ENCODE data around the gene AMOT.
"Not testable (repeated sequence)": the region's sequence is repeated elsewhere in the genome, so short reads cannot be mapped to it uniquely, and the experiment has no call there.

The AMOT gene, protein sequence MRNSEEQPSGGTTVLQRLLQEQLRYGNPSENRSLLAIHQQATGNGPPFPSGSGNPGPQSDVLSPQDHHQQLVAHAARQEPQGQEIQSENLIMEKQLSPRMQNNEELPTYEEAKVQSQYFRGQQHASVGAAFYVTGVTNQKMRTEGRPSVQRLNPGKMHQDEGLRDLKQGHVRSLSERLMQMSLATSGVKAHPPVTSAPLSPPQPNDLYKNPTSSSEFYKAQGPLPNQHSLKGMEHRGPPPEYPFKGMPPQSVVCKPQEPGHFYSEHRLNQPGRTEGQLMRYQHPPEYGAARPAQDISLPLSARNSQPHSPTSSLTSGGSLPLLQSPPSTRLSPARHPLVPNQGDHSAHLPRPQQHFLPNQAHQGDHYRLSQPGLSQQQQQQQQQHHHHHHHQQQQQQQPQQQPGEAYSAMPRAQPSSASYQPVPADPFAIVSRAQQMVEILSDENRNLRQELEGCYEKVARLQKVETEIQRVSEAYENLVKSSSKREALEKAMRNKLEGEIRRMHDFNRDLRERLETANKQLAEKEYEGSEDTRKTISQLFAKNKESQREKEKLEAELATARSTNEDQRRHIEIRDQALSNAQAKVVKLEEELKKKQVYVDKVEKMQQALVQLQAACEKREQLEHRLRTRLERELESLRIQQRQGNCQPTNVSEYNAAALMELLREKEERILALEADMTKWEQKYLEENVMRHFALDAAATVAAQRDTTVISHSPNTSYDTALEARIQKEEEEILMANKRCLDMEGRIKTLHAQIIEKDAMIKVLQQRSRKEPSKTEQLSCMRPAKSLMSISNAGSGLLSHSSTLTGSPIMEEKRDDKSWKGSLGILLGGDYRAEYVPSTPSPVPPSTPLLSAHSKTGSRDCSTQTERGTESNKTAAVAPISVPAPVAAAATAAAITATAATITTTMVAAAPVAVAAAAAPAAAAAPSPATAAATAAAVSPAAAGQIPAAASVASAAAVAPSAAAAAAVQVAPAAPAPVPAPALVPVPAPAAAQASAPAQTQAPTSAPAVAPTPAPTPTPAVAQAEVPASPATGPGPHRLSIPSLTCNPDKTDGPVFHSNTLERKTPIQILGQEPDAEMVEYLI

DNA sequence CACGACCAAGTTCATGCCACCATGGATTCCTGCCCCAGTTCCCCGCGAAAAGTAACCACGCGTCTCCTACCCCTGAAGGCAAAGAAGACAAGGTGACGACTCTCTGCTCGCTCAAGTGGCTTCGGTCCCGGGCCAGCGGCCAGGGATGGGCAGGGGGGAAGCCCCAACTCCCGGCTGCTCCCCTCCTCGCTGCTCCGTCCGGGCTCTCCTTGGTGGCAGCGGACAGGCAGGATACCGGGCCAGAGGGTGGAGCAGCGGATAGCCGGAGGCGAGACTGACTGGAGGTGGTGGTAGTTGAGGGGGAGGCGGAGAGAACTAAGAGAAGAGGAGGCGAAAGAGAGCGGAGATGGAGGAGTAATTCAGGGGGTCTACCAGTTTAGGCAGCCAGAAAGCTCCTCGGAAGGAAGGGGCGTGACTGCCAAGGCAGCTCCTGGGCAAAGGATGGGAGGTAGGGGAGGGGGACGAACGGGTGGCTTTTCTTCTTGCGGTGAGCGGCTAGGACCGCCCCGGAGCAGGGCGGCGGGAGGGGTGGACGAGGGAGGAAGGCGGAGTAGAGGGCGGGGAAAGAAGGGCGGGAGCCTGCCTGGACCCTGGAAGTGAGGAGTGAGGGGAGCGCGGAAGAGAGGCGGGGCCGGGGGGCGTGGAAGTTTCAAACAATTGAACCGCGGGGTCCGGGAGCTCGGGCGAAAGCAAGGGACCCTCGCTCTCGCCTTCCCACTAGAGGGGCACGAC, at the start of gene AMOT:
Gene AMOT, minus strand, starts transcription at position 450 of the 732 bp plus-strand sequence. CDS start 17,705 bp downstream, outside the sequence.
- peak; percentile 28 for DNase-seq (ENCODE audit: low read depth in 2 of 2)

DNA sequence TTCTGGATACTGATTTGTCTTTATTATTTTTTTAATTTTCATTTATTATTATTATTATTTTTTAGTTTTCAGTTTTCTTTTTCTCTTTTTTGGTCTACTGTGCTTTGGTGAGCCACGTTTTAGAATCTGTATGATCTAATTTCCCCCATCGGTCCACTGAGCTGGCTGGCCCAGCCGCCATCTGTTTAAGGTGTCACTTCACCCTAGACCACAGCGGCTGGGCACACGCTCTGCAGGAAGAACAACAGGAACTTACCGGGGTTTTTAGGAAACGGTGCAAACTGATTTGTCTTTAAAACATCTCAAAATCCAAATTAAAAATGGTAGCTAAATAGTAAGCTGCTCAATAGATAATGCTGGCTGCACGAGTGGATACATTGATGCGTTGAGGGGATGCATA, 48.8 kb upstream of the AMOT start:
- DNase-seq (ENCODE audit: low read depth in 2 of 2) = no peak

DNA sequence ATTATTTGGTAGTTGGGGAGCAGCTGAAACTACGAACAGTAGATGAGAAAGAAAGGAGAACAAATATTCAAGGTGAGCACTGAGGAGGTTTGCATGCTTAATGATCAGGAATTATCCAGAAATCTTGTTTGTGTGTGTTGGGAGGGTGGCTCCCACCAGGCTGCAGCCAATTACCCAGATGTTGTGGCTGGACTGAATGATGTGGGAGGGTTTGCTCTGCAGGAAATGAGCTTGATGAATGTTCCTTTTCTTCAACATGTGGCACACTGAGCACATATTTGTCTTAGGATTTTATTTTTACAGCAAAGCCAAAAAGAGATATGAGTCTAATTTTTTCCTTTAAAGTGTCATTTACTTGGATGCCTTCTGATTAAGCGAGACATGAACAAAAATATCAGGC, 48.3 kb upstream of the AMOT start:
- no peak for DNase-seq (ENCODE audit: low read depth in 2 of 2)

DNA sequence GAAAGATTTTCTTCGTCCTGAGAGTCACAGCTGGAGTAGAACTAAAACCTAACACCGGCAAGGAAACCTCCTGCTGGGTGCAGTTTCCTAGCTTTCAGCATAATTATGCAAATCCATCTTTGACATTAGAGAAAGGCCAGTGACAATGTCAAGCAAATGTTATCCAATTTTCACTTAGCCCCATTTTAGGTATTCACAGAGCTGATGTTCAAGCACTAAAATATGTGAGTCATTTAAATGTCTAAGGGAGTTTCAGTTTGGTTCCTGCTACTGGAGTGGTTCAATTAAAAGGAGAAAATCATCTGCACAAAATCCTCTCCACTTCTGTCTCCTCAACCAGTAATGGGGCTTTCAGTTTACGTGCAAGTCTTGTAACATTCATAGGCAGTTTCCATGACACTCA, 37.1 kb upstream of the AMOT start:
- DNase-seq (ENCODE audit: low read depth in 2 of 2) = no peak

DNA sequence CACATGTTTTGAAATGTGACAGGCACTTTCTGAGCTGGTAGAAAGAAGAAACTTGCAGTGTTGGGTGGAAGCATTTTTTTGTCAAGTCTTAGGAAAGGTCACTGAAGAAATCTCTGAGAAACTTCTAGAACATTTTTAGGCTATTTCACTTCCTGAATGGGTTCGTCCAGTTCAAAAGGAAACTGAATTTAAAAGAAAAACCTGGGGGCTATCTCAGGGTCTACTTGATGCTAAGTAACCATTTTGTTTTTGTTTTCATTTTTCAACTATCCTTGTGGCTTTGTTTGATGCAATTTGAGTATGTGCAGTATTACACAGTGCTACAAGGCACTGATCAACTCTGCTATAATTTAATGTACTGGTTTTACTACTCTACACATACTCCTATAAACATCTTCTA, 34.0 kb upstream of the AMOT start:
- no peak for DNase-seq (ENCODE audit: low read depth in 2 of 2)

DNA sequence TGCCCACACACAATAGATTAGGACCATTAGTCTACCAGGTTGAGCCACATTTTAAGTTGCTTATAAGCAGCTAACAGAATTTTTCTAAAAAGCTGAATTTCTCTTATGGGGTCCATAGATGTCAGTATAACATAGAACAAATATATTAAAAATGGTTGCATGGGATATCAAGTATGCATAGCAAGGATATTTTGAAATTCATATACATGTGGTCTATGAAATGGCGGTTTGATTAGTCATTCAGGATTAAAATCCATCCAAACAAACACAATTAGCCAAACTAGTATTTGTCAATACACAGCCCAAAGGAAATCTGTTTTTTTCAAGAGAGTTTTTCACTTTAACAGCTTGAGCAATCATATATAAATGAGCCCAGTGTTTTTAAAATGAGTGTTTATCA, 33.5 kb upstream of the AMOT start:
- DNase-seq (ENCODE audit: low read depth in 2 of 2) = no peak

DNA sequence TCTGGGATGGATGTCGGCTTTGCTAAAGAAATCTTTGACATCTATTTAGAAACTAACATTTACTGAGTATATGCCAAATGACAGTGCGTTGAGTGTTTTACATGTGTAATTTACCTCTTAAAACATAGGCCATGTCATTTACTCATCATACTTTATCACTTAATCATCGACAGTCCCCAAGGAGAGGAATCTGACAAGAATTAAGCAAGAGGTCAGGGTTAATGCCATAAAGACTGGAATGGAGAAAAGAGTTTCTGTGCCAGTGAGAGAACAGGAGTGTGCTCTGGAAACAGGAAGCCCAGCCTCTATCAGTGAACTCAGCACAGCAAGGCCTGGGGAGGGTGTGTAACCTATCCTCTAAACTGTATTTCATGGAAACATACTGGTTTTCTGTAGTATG, 28.0 kb upstream of the AMOT start:
- no peak for DNase-seq (ENCODE audit: low read depth in 2 of 2)

DNA sequence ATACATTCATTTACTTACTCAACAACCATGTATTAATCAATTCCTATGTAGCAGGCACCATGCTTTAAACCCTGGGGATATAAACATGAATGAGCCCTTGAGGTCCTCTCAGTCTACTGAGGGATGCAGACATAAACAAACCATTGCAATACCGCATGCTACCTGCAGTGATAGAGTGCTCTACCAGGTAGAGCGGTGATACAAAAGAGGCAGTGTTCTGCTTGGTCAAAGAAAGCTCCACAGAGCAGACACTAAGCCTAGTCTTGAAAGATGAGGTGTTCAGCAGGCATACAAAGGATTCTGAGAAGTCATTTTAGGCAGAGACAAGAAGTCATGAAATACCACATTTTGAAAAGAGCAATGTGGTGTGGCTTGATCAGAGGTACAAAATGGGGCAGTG, 26.9 kb upstream of the AMOT start:
- no peak for DNase-seq (ENCODE audit: low read depth in 2 of 2)

DNA sequence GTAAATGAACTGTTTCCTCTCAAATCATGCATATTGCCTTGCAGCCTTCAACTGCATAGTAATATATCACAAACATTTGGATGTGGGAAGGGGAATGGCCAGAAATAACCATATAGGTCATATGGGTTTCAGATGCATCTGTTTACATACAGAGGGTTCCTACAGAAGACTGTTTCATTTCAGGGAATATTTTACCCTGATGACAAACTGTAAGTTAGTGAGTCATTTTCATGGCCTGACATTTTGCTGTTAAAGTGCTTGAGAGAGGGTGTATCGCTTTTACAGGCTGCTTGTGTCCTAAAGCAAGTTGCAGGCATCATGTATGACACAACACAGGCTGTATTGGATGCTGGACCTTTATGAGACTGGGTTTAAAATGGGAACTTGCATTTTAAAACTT, 25.5 kb upstream of the AMOT start:
- no peak for DNase-seq (ENCODE audit: low read depth in 2 of 2)

DNA sequence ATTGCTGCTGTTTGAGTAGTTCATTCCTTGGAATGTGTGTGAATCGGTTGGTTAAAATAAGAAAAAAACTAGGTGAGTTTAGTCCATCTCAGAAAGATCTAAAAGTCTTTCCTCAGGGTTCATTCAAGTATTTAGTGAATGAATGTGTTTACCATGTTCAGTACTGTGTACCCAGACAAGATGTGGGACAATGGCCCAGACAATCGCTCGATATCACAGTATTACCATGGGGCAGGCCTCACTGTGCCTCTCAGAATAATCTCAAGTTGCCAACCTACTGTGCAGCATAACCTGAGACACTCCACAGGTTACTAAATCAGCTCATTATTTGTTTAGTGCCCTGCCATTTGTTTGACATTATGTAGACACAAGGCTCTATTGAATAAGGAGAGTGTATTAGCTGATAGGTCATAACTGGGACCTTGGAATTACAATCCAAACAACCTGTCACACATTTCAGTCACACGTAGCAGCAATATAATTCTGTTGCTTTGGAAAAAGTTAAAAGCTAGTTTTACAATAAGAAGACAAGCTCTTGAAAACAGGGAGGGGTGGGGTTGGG, 24.9 kb upstream of the AMOT start:
- DNase-seq (ENCODE audit: low read depth in 2 of 2) = no peak

DNA sequence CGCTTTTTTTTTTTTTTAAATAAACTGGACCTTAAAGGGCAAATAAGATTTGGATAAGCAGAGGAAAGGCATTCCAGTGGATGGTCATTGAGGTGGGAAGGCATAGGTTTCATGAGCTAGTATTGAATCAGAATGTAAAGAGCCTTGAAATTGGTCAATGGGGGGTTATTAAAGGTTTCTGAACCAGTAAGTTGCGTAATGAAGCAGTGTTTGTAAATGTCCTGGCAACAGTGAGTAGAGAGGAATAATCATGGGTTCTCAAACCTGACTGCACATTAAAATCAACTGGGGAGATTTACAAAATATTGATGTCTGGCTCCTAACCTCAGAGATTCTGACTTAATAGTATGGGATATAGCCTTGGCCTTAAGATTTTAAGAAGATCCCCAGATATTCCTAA, 23.2 kb upstream of the AMOT start:
- DNase-seq (ENCODE audit: low read depth in 2 of 2) = no peak

DNA sequence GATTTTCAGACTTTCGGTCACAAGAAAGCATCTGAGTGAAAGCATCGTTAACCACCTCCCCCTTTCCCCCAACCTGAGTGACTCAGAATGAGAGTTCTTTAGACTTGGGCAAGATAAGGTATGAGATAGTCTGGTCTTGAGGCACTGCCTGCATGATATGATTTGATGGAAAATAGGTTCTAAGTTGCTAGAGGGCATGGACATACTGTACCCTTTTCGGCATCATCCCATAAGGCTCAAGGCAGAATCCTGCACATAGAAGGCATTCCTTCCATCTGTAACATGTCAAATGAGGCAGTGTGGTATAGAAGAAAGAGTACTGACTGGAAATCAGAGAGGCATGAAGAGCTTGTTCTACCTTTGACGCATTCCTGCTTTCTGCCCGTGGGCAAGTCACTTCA, 16.8 kb upstream of the AMOT start:
- DNase-seq (ENCODE audit: low read depth in 2 of 2) = no peak

DNA sequence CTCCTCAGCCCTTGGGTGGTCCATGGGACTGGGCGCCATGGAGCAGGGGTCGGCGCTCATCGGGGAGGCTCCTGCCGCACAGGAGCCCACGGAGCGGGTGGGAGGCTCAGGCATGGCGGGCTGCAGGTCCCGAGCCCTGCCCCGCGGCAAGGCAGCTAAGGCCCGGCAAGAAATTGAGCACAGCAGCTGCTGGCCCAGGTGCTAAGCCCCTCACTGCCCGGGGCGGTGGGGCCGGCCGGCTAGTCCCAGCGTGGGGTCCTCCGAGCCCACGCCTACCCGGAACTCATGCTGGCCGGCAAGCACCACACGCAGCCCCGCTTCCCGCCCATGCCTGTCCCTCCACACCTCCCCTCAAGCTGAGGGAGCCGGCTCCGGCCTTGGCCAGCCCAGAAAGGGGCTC, 14.3 kb upstream of the AMOT start:
- DNase-seq (ENCODE audit: low read depth in 2 of 2) = not testable (repeated sequence)

DNA sequence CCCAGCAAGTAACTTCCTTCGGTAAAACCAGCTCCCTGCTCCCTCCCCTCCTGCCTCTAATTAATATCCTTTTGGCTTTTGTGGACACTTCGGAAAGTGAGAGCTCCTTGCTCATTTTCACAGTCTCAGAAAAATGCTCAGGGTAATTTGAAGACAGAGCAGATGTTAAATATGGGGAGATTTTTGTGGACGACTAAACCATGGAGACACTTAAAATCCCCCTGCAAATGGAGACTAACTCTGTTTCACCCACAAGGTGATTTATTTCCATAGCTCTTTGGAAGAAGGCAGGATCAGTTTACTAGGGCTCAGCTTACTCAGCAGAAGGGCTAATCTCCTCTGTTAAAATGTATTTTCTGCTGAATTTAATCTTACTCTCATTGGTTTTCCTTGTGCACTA, 12.2 kb upstream of the AMOT start:
- no peak for DNase-seq (ENCODE audit: low read depth in 2 of 2)

DNA sequence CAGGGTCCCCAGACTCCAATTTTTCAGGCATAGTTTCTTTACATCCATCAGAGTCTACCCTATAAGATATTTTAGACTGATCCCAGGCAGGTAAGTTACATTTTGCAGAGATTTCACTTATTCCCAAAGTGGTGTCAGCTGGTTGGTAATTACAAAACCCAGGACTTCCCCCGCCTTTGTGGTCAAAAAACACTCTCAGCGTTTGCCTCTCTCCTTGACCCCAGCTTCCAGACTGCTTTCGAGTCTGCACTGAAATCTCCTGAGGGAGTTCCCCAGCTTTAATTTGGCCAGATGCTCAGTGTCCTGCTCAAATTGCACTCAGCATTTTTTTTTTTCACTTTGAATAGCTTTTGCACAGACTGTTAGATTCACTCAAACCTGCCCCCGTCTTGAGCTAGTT, 11.2 kb upstream of the AMOT start:
- no peak for DNase-seq (ENCODE audit: low read depth in 2 of 2)

DNA sequence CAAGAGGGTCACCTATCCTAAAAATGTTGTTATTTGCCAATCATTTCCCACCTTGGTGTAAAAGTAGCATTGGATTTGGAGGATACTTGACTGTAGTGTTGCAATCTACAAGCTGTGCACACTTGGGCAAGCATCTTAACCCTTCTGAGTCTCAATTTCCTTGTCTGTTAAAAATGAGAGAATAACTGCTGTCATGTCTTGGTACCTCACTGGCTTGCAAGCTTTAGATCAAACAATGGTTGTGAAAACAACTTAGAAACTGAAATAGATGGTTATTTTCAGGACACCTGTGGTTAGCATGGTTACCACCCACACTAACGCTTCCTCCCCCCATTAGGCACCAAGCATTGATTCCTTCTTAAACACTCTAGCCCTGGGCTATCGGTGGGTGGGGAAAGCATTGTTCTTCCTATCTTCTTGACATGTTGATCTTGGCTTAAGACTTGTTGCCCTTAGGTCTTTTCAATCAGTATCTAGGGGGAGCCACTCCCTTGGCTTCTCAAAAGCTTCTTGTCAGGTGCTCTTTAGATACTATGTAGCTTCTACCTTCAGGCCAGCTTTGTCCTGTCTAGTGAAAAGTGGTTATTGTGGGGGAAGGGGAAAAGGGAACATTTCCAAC, 10.6 kb upstream of the AMOT start:
- no peak for DNase-seq (ENCODE audit: low read depth in 2 of 2)

DNA sequence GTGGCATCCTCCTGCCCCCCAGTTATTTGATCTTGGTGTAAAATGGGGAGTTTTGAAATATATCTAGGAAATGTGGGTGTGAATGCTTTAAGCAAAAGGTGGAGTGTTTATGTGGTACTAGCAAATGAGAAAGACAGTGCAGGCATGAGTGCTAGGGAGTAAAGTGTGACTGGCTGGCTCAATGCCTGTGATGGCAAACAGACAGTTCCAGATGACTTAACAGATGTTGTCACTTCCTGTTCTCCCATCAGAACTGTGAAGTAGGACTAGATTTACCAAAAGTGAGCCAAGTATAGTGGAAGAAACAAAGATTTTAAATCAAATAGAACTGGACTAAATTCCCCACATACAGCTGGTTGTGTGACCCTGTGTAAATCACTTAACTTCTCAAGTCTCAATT, 8.4 kb upstream of the AMOT start:
- no peak for DNase-seq (ENCODE audit: low read depth in 2 of 2)

DNA sequence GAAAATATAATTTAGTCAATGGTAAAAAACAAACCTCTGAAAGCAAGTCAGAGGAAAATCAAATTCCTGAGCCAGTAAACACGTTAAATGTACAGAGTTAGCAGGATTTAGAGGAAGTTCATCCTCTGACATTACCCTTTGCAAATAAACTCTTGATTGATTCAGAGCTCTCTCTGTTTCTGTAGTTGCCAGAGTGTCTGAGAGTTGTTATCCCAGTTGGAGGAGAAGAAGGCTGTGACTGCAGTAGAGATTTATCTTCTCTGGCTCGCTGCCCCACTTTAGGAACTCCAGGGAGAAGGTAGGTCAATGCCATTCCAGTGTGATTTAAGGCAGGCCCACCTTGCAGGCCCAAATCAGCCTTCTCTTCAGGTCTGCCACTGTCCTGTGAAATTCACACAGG, 6.2 kb upstream of the AMOT start:
- DNase-seq (ENCODE audit: low read depth in 2 of 2) = no peak

DNA sequence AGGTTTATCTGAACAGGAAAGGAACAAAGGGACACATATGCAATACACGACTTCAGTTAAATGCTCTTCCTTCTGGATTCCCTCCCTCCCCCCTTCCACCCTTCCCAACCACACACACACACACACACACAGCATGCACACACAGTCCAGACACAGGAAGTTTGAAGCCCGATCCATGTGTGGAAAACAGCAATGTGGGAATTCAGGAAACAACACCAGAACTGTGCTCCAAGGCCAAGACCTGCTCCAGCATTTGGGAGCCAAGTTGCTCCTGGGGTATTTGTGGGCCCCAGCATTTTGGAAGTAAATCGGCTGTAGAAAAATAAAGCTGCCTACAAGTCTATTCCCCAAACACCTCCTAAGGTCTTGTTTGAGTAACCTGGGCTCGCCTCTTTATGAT, 5.6 kb upstream of the AMOT start:
- no peak for DNase-seq (ENCODE audit: low read depth in 2 of 2)

DNA sequence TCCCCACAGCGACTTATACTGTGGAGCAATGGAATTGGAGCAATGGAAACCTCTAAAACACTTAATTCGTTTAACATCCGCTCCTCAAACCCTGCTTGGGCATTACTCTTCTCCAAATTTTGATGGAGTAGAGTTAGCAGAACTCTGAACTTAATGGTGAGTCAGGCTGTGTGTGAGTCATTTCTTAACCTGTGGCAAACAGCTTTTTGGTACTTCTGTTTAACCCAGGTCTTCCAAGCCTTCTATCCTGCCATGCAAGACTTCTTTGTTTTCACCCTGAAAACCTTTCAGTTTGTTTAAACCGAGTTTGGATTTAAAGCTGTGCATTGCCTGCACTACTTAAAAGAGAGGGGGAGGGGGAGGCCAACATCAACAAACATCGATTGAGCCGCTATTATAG, 3.6 kb upstream of the AMOT start:
- DNase-seq (ENCODE audit: low read depth in 2 of 2) = no peak

DNA sequence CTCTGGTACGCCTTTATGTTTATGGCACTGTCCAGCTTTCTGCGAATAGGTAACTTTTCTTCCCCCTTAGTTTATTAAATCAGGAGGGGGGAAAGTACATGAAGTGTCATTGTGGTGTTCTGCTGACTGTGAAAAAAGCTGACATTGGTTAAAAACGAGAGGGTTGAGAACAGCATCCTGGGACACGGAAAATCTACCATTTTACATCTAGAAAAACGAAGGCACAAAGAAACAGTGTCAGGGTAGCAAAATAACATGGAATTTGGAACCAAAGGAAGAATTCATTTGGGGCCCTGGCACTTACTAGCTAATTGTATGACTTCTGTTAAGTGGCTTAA, 1.2 kb upstream of the AMOT start:
- no peak for DNase-seq (ENCODE audit: low read depth in 2 of 2)

Measured in stimulated activated CD8-positive, alpha-beta memory T cell treated with anti-CD3 and anti-CD28 coated beads, Interleukin-2, amount 100 ng/mL, for 1 hour (primary cell).